NB4 (cell line): Measurements from ENCODE around the gene HEMGN.

ENCODE experiments used
- DNase-seq: peaks from one replicate; pipeline ENCODE4 v3.0.0; 2010; ENCODE audit warnings: low read depth
- H3K4me3 ChIP-seq: one replicate; pipeline ENCODE4 v1.5.1; 2011; ENCODE audit warnings: mild to moderate bottlenecking, low read depth, low read length, moderate library complexity
- CTCF ChIP-seq: IDR thresholded peaks from one replicate; pipeline ENCODE4 v1.5.1; 2012; ENCODE audit warnings: low read depth, low read length
- MAX ChIP-seq: IDR thresholded peaks from 2 replicates; pipeline ENCODE4 v1.6.1; 2011; ENCODE audit warnings: low read depth, low read length
- MYC ChIP-seq: IDR thresholded peaks from 2 replicates; pipeline ENCODE4 v1.6.1; 2011; ENCODE audit warnings: low read depth, low read length
- POLR2A ChIP-seq: IDR thresholded peaks from 2 replicates; pipeline ENCODE4 v1.6.1; 2011; ENCODE audit warnings: mild to moderate bottlenecking; ENCODE audit not compliant: insufficient read length; ENCODE audit errors: extremely low read depth

The HEMGN gene

GRCh38 chr9:97900103-97900737, 37.8 kb downstream of the HEMGN start:
- TF ChIP-seq MAX: no peak
- no peak for TF ChIP-seq CTCF
- no peak for TF ChIP-seq MYC
- no peak for TF ChIP-seq POLR2A
- DNase-seq: no peak
- H3K4me3 ChIP-seq: no peak overlapping the region

GRCh38 chr9:97895695-97896332, 42.2 kb downstream of the HEMGN start:
- TF ChIP-seq CTCF: peak; percentile 31
- no peak for TF ChIP-seq MAX
- TF ChIP-seq MYC: no peak
- peak; percentile 53 for DNase-seq
- H3K4me3 ChIP-seq: no peak overlapping the region

- H3K4me3 ChIP-seq: no peak overlapping the region
- DNase-seq: no peak
- TF ChIP-seq MAX (no peak), CTCF (no peak), MYC (no peak), POLR2A (no peak)
Measured at GRCh38 chr9:97895211-97895610, 42.8 kb downstream of the HEMGN start.

GRCh38 chr9:97892421-97892820, 45.6 kb downstream of the HEMGN start:
- DNase-seq: no peak
- TF ChIP-seq MYC (no peak), CTCF (peak; percentile 10), MAX (no peak)
- no peak overlapping the region for H3K4me3 ChIP-seq

GRCh38 chr9:97891736-97892135, 46.2 kb downstream of the HEMGN start:
- no peak overlapping the region for H3K4me3 ChIP-seq
- DNase-seq: no peak
- no peak for TF ChIP-seq CTCF
- no peak for TF ChIP-seq MAX
- no peak for TF ChIP-seq POLR2A
- TF ChIP-seq MYC: no peak
